Mucosa of rectum (tissue), 2 donors: ENCODE data around the gene VAX1.
A peak's percentile ranks its signal among the peaks of the same experiment; 100 is the strongest.
"Not testable (repeated sequence)": the region's sequence is repeated elsewhere in the genome, so short reads cannot be mapped to it uniquely, and the experiment has no call there.

Experiments
- H3K27ac ChIP-seq, 2 donors: one replicate each; pipeline ENCODE4 v1.7.0; 2013; ENCODE audit warnings: inconsistent platforms in 2 of 2, low read depth in 2 of 2, low read length in 2 of 2
- H3K27me3 ChIP-seq, 2 donors: one replicate each; pipeline ENCODE4 v1.7.0; 2013; ENCODE audit warnings: low read length in 2 of 2; ENCODE audit not compliant: control insufficient read depth in 2 of 2, insufficient read depth in 2 of 2
- H3K36me3 ChIP-seq, 2 donors: one replicate each; pipeline ENCODE4 v1.7.0; 2013; ENCODE audit warnings: low read length in 2 of 2; ENCODE audit not compliant: control insufficient read depth in 2 of 2, insufficient read depth in 2 of 2
- H3K4me1 ChIP-seq, 2 donors: one replicate each; pipeline ENCODE4 v1.7.0; 2013; ENCODE audit warnings: low read length in 2 of 2, mild to moderate bottlenecking in 1 of 2; ENCODE audit not compliant: control insufficient read depth in 2 of 2, insufficient read depth in 2 of 2
- H3K4me3 ChIP-seq, 2 donors: one replicate each; pipeline ENCODE4 v1.7.0; 2013; ENCODE audit warnings: low read length in 2 of 2
- H3K9ac ChIP-seq, 2 donors: one replicate each; pipeline ENCODE4 v1.7.0; 2013; ENCODE audit warnings: low read length in 2 of 2, low read depth in 1 of 2, mild to moderate bottlenecking in 1 of 2
- H3K9me3 ChIP-seq, 2 donors: one replicate each; pipeline ENCODE4 v1.7.0; 2013; ENCODE audit warnings: low read length in 2 of 2; ENCODE audit not compliant: control insufficient read depth in 2 of 2
- donor health status: healthy.
- donor health status: Normal muscosa, but diverticular disease.

Gene VAX1

DNA sequence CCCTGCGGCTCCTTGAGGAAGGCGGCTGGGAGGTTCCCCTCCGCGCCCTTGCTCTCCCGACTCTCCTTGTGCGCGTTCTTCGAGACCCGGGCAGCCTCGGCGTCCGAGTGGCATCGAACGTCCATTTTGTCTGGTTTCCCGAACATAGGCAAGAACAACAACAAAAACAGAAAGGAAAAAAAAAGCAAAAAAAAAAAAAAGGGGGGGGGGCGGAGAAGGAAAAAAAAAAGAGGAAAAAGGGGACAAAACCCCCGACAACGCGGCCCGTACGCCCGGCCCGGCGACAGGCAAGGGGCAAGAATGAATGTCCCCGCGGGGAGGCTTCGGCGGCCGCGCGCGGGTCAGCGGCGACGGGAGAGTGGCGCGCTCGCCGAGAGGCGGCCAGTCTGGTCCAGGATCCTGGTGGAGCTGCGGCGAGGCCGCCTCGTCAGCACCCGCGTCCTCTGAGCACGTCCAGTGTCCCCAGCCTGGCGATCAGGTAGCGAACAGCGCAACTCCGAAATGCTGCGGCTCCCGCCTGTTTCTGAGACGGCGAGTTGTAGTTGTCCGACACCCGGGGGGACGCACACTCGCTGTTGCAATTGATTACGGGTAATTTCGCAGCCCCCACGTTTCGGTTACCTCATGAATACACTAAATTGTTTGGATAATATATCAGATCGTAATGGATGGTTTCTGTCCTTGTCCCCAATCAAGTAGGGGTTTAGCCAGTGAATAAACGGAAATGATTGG is at the start of gene VAX1:
TSS of gene VAX1 (minus strand) at position 360 of the 732 bp plus-strand sequence. CDS start at position 146, 214 bp downstream.
- Histone ChIP-seq H3K27me3 (peaks cover 55 to 74% of the 10 kb centered on the region in 2 donors), H3K9me3 (no peaks in the 10 kb centered on the region), H3K27ac (no peak within 1 kb of the TSS), H3K36me3 (no peaks in the 10 kb centered on the region), H3K9ac (no peak within 1 kb of the TSS), H3K4me3 (peak within 1 kb of the TSS in 1 of 2 donors; percentile 16), H3K4me1 (peaks cover 0 to 7% of the 10 kb centered on the region in 2 donors)

GRCh38 chr10:117186832-117187615 is 49.0 kb upstream of the VAX1 start:
- Histone ChIP-seq H3K9me3 (no peaks in the 10 kb centered on the region), H3K27me3 (no peaks in the 10 kb centered on the region), H3K4me3 (no peak overlapping the region), H3K27ac (no peak overlapping the region), H3K36me3 (no peaks in the 10 kb centered on the region), H3K4me1 (no peaks in the 10 kb centered on the region), H3K9ac (no peak overlapping the region)

DNA sequence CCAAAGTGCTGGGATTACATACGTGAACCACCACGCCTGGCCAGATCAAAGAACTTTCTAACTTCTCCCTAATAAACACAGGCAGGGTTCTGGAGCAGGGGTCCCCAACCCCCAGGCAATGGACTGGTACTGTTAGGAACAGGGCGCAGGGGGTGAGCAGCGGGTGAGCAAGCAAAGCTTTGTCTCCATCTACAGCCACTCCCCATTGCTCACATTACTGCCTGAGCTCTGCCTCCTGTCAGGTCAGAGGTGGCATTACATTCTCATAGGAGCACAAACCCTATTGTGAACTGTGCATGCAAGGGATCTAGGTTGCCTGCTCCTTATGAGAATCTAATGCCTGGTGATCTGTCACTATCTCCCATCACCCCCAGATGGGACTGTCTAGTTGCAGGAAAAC is 47.7 kb upstream of the VAX1 start:
- H3K27ac ChIP-seq, H3K4me3 ChIP-seq, H3K36me3 ChIP-seq, H3K9ac ChIP-seq, H3K9me3 ChIP-seq, H3K27me3 ChIP-seq, H3K4me1 ChIP-seq: not testable (repeated sequence)

GRCh38 chr10:117184821-117185220 is 46.8 kb upstream of the VAX1 start:
- H3K9me3 ChIP-seq = no peaks in the 10 kb centered on the region
- no peaks in the 10 kb centered on the region for H3K4me1 ChIP-seq
- H3K4me3 ChIP-seq = no peak overlapping the region
- H3K27me3 ChIP-seq = peaks cover 3% of the 10 kb centered on the region in 2 donors
- H3K36me3 ChIP-seq = no peaks in the 10 kb centered on the region
- H3K9ac ChIP-seq = no peak overlapping the region
- no peak overlapping the region for H3K27ac ChIP-seq

- Histone ChIP-seq H3K9me3 (no peaks in the 10 kb centered on the region), H3K36me3 (no peaks in the 10 kb centered on the region), H3K9ac (no peak overlapping the region), H3K27ac (no peak overlapping the region), H3K4me3 (no peak overlapping the region), H3K27me3 (peaks cover 3% of the 10 kb centered on the region in 2 donors), H3K4me1 (no peaks in the 10 kb centered on the region)
These were observed 46.2 kb upstream of the VAX1 start for GRCh38 chr10:117184296-117184695.

DNA sequence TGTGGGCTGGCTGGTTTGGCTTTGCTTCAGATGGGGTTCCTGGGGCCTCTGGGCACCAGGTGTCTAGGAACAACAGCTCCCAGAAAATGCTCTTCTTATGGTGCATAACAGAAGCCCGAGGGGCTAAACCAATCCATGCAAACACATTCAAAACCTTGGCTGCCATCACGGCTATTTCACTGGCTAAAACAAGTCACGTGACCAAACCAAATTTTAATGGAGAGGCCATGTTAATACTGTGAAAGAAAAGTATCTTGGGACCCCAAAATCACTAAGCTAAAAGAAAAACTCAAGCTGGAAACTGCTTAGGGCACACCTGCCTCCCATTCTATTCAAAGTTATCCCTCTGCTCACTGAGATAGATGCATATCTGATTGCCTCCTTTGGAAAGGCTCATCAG is 40.1 kb upstream of the VAX1 start:
- Histone ChIP-seq H3K9me3 (no peaks in the 10 kb centered on the region), H3K36me3 (no peaks in the 10 kb centered on the region), H3K4me1 (peaks cover 8 to 17% of the 10 kb centered on the region in 2 donors), H3K27me3 (peaks cover 3 to 7% of the 10 kb centered on the region in 2 donors), H3K4me3 (no peak overlapping the region), H3K27ac (no peak overlapping the region), H3K9ac (no peak overlapping the region)

- Histone ChIP-seq H3K36me3 (no peaks in the 10 kb centered on the region), H3K4me3 (peak overlapping the region; percentile 70 to 73), H3K27ac (no peak overlapping the region), H3K9me3 (no peaks in the 10 kb centered on the region), H3K4me1 (peaks cover 8 to 17% of the 10 kb centered on the region in 2 donors), H3K27me3 (peaks cover 22 to 25% of the 10 kb centered on the region in 2 donors), H3K9ac (no peak overlapping the region)
These were observed 37.9 kb upstream of the VAX1 start for GRCh38 chr10:117175901-117176534.

DNA sequence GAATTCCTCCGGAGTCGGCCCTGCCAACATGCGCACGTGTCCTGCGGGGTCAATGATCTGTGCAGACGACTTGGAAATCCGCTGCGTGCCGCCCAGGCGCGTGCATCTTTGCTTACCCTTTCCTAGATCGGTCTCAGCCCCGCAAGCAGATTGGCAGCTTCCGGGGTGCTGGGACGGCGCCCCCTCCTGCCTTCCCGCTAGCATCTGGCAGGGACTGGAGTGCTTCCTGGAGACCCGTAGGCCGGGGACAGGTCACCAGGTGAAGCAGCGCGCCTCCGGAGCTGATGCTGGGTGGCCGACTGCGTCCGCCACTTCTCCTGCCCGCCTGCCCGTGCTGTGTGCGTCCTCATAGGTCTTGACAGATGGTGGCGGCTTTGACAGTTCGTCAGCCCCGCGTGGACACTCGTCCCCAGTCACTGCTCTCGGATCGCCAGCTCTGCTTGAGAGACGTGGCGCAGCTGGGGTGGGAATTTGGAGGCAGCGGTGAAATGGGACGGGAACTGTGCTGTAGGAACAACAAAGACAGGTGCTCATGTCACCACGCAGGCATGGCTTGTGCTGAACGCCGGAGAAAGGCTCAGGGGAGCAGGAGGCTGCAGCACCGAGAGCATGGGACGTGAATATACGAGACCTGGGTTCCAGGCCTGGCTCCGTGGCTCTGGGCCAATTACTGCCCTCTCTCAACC is 37.3 kb upstream of the VAX1 start:
- peaks cover 26 to 27% of the 10 kb centered on the region in 2 donors for H3K27me3 ChIP-seq
- no peaks in the 10 kb centered on the region for H3K36me3 ChIP-seq
- peak overlapping the region; percentile 70 to 73 for H3K4me3 ChIP-seq
- peak overlapping the region in 1 of 2 donors; percentile 42 for H3K9ac ChIP-seq
- H3K27ac ChIP-seq = no peak overlapping the region
- no peaks in the 10 kb centered on the region for H3K9me3 ChIP-seq
- peaks cover 8 to 17% of the 10 kb centered on the region in 2 donors for H3K4me1 ChIP-seq

DNA sequence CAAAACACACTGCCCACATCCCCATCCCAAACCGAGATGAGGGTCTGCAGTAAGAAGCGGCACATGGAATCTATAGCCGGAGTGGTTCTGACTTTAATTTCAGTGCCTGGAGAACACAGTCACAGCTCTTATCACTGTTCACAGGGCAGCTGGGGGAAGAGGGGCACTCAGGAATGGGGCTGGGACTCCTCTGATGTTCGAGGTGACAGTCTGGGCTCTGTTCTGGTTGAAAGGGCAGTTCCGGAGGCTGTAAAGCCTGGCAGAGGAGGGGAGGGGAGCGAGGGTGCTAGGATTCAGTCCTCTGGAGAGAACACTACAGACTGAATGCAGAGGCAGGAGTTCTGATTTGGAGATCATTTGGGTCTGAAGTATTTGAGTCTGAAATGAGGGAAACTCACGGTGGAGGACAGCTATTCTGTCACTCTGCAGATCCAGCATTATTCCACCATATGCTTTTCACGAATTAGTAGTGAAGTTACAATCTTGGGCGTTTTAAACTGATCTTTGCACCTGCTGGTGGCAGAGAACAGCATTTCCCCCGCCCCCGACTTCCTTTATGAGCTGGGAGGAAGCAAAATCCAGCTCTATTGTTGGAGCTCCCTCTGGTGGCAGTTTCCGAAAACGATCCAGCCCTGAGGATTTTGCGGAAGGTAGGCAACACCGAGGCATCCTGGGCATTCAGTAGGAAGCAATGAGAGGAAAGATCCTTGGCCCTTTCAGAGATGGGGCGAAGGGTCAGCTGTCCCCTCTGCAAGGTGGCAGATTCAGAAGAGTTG is 36.6 kb upstream of the VAX1 start:
- Histone ChIP-seq H3K27ac (no peak overlapping the region), H3K4me1 (peaks cover 8 to 17% of the 10 kb centered on the region in 2 donors), H3K27me3 (peaks cover 32% of the 10 kb centered on the region in 2 donors), H3K36me3 (no peaks in the 10 kb centered on the region), H3K9ac (peak overlapping the region in 1 of 2 donors; percentile 42), H3K4me3 (peak overlapping the region; percentile 70 to 73), H3K9me3 (no peaks in the 10 kb centered on the region)
